K562 (cell line): ENCODE data around the gene DYRK1A. TPM values are rescaled to one million over a fixed set of nuclear protein-coding genes. Genes with fewer than 3 reads are reported as not detected.

Experiments
- ATAC-seq: fragments of 200-7000 bp; cut with Tn5 transposase; 3 replicates; pipeline ENCODE4 v1.9.1; 2020; ENCODE audit warnings: moderate library complexity
- BruUV-seq: library from RNA; stranded (reverse); fragments of 400-500 nt; replicated peaks from 2 replicates; lab custom pipeline; 2021; lab: Mats Ljungman, UMichigan
- CTCF ChIA-PET: fragments of 300-600 bp; formaldehyde crosslinking; extraction: SDS; loops from one replicate; lab custom pipeline; 2021; ENCODE audit warnings: low intra/inter-chr PET ratio; lab: Yijun Ruan, JAX
- POLR2A ChIA-PET: fragments of 300-600, 350-650 bp; sonication (Branson Sonifier 250); formaldehyde crosslinking; extraction: SDS; loops from one replicate; lab custom pipeline; 2021; ENCODE audit warnings: antibody characterized with exemption, inconsistent platforms; lab: Yijun Ruan, JAX
- DNase-seq, 4 experiments: peaks; one replicate each; pipeline versions ENCODE4 v3.0.0 to v3.0.0-alpha.2; 2011 to 2018; ENCODE audit warnings: low spot score in 3 of 4, mixed read lengths in 3 of 4; ENCODE audit errors: extremely low read depth in 1 of 4
- FAIRE-seq: peaks from 2 replicates; lab custom pipeline; 2011; peaks lifted over from hg19 to GRCh38; lab: Jason Lieb, UNC
- H2AFZ ChIP-seq: 2 replicates; pipeline ENCODE4 v1.6.0; 2011; ENCODE audit warnings: low read depth, low read length, control low read depth, inconsistent platforms
- H3K27ac ChIP-seq: fragments of 200-600 bp; 3 replicates; pipeline ENCODE4 v1.8.0; 2011; ENCODE audit warnings: low read depth, mild to moderate bottlenecking, control low read depth, inconsistent platforms, low read length, moderate library complexity, mixed read lengths; ENCODE audit errors: extremely low read depth
- H3K27me3 ChIP-seq, 2 experiments: fragments of 300-600 bp in 1 of 2; 2 replicates in 1 of 2; 3 replicates in 1 of 2; pipeline versions ENCODE4 v1.6.0 to v1.8.0; 2011; ENCODE audit warnings: inconsistent platforms in 2 of 2, low read length in 2 of 2, mild to moderate bottlenecking in 1 of 2, mixed read lengths in 1 of 2, moderate library complexity in 1 of 2; ENCODE audit not compliant: control insufficient read depth in 2 of 2, insufficient read depth in 2 of 2
- H3K36me3 ChIP-seq: fragments of 300-600 bp; 3 replicates; pipeline ENCODE4 v1.8.0; 2011; ENCODE audit warnings: mild to moderate bottlenecking, low read length, inconsistent platforms; ENCODE audit not compliant: control insufficient read depth, insufficient read depth
- H3K4me1 ChIP-seq, 2 experiments: fragments of 200-600 bp in 1 of 2; replicated peaks in 1 of 2; 2 replicates in 1 of 2; 3 replicates in 1 of 2; pipeline versions ENCODE4 v1.5.1 to v1.8.0; 2011; ENCODE audit warnings: inconsistent platforms in 2 of 2, low read length in 2 of 2, mild to moderate bottlenecking in 1 of 2, mixed read lengths in 1 of 2, moderate library complexity in 1 of 2; ENCODE audit not compliant: control insufficient read depth in 2 of 2, insufficient read depth in 2 of 2
- H3K4me2 ChIP-seq: 2 replicates; pipeline ENCODE4 v1.6.1; 2011; ENCODE audit warnings: low read length, control low read depth, inconsistent platforms, mixed read lengths; ENCODE audit not compliant: insufficient read depth
- H3K4me3 ChIP-seq: fragments of 200-600 bp; sonication (generic), shearing (Covaris generic); 2 replicates; pipeline ENCODE4 v1.5.1; 2016; ENCODE audit warnings: control low read depth, inconsistent platforms
- H3K79me2 ChIP-seq: fragments of 200-600 bp; 3 replicates; pipeline ENCODE4 v1.8.0; 2011; ENCODE audit warnings: low read length, inconsistent platforms; ENCODE audit not compliant: control insufficient read depth, insufficient read depth
- H3K9ac ChIP-seq, 2 experiments: 2 replicates each; pipeline versions ENCODE4 v1.6.0 to v1.6.1; 2011; ENCODE audit warnings: low read depth in 2 of 2, low read length in 2 of 2, control low read depth in 1 of 2, inconsistent platforms in 1 of 2, mild to moderate bottlenecking in 1 of 2, mixed read lengths in 1 of 2; ENCODE audit not compliant: insufficient read depth in 1 of 2
- H3K9me1 ChIP-seq: one replicate; pipeline ENCODE4 v1.6.0; 2011; ENCODE audit warnings: inconsistent platforms, mild to moderate bottlenecking, low read length, moderate library complexity; ENCODE audit not compliant: control insufficient read depth, insufficient read depth
- H3K9me3 ChIP-seq: replicated peaks from 2 replicates; pipeline ENCODE4 v1.5.1; 2011; ENCODE audit warnings: low read depth, low read length, inconsistent platforms; ENCODE audit not compliant: control insufficient read depth, insufficient read depth
- H4K20me1 ChIP-seq: replicated peaks from 2 replicates; pipeline ENCODE4 v1.6.1; 2011; ENCODE audit warnings: low read length, inconsistent platforms, mixed read lengths; ENCODE audit not compliant: control insufficient read depth, insufficient read depth
- ATF6 ChIP-seq: sonication (generic); formaldehyde crosslinking; IDR thresholded peaks from 2 replicates; pipeline ENCODE4 v1.4.0; 2020; ENCODE audit warnings: mild to moderate bottlenecking, missing genetic modification reagents
- CEBPB ChIP-seq: fragments of 450-650 bp; IDR thresholded peaks from 2 replicates; pipeline ENCODE4 v1.6.1; 2016; ENCODE audit warnings: missing genetic modification characterization, missing compliant biosample characterization
- CHAMP1 ChIP-seq: fragments of 450-650 bp; IDR thresholded peaks from 2 replicates; pipeline ENCODE4 v1.6.1; 2016; ENCODE audit warnings: mild to moderate bottlenecking
- CXXC5 ChIP-seq: fragments of 250-450 bp; sonication (Bioruptor Pico); IDR thresholded peaks from 2 replicates; pipeline ENCODE4 v1.8.0; 2022; ENCODE audit warnings: inconsistent platforms, mild to moderate bottlenecking, moderate library complexity
- POLR2AphosphoS2 ChIP-seq: IDR thresholded peaks from 2 replicates; pipeline ENCODE4 v1.6.1; 2012; ENCODE audit warnings: low read length, improper control_type of control experiment
- POLR3G ChIP-seq: IDR thresholded peaks from 2 replicates; pipeline ENCODE4 v1.6.1; 2011; ENCODE audit not compliant: insufficient read length, insufficient replicate concordance; ENCODE audit errors: extremely low read depth
- RB1 ChIP-seq: fragments of 450-650 bp; IDR thresholded peaks from 2 replicates; pipeline ENCODE4 v1.6.1; 2017; ENCODE audit warnings: low read depth, mild to moderate bottlenecking
- RBM14 ChIP-seq: fragments of 200-400 bp; formaldehyde crosslinking; IDR thresholded peaks from 2 replicates; pipeline ENCODE4 v1.6.1; 2018; ENCODE audit warnings: low read depth, mild to moderate bottlenecking, low read length, moderate library complexity, borderline replicate concordance; ENCODE audit not compliant: insufficient read depth
- RBM15 ChIP-seq: fragments of 200-400 bp; formaldehyde crosslinking; IDR thresholded peaks from 2 replicates; pipeline ENCODE4 v1.6.1; 2018; ENCODE audit warnings: mild to moderate bottlenecking, low read length, moderate library complexity; ENCODE audit not compliant: insufficient read depth
- SMARCA5 ChIP-seq: fragments of 450-650 bp; IDR thresholded peaks from 2 replicates; pipeline ENCODE4 v1.6.1; 2016
- TEAD2 ChIP-seq: fragments of 450-650 bp; IDR thresholded peaks from 2 replicates; pipeline ENCODE4 v1.6.1; 2016; ENCODE audit warnings: missing genetic modification characterization, control low read depth, missing compliant biosample characterization
- ZBTB33 ChIP-seq: sonication (generic); formaldehyde crosslinking; IDR thresholded peaks from 2 replicates; pipeline ENCODE4 v1.8.1; 2023; ENCODE audit warnings: mild to moderate bottlenecking, missing genetic modification reagents
- ZBTB43 ChIP-seq: sonication (generic); formaldehyde crosslinking; IDR thresholded peaks from 2 replicates; pipeline ENCODE4 v1.8.0; 2023; ENCODE audit warnings: mild to moderate bottlenecking, missing genetic modification reagents
- ZZZ3 ChIP-seq: fragments of 450-650 bp; IDR thresholded peaks from 2 replicates; pipeline ENCODE4 v1.6.1; 2016; ENCODE audit warnings: antibody characterized with exemption, mild to moderate bottlenecking, moderate library complexity
- WGBS: fragments of 100-300 bp; shearing (Covaris generic); methylation state at CpG from one replicate; pipeline ENCODE4 v1.1.6; 2016; ENCODE audit warnings: low coverage, mixed read lengths; ENCODE audit not compliant: insufficient coverage; ENCODE audit errors: missing lambda C conversion rate; 5-methylcytosine and 5-hydroxymethylcytosine counted together
- in situ Hi-C: fragments of 300-500 bp; cut with MboI; formaldehyde crosslinking; loops from 4 replicates; pipeline ENCODE4 v1.15.0; 2018; ENCODE audit warnings: inconsistent platforms, mixed read lengths
- intact Hi-C: fragments of 100-400 bp; cut with micrococcal nuclease; formaldehyde crosslinking; loops from 2 replicates; pipeline ENCODE4 v1.14.2; 2022
- polyA plus RNA-seq, 8 experiments: library from polyadenylated mRNA; depleted of rRNA in 4 of 8; stranded (reverse) in 5 of 8; unstranded in 3 of 8; fragments of >200 nt; fragmentation: Nextera tagmentation in 2 of 8; fragmentation: Illumina TruSeq in 1 of 8; extraction: Ambion mirVana in 2 of 8; extraction: Trizol in 1 of 8; gene quantifications; 2 replicates each; pipeline versions ENCODE4 v1.2.1 to v1.2.3, GENCODE V29; 2011 to 2014; ENCODE audit warnings: inconsistent platforms in 1 of 8, missing spikeins in 1 of 8
- total RNA-seq, 7 experiments: library from RNA; depleted of rRNA in 6 of 7; stranded (reverse); fragments of >200 nt in 6 of 7; fragmentation: Illumina TruSeq in 2 of 7; extraction: Trizol in 2 of 7; gene quantifications; 2 replicates each; pipeline versions ENCODE4 v1.2.1 to v1.2.3, GENCODE V29; 2011 to 2021; ENCODE audit warnings: low replicate concordance in 1 of 7

DYRK1A gene
- total and polyA plus RNA-seq, 9 of the 15 experiments (the other 6 are each of a cell fraction or from before 2014, with no cell fraction given) = 3.7 to 64.8 (median 42.3) TPM

GRCh38 chr21:37460196-37460595 is 93.6 kb downstream of the DYRK1A start:
- FAIRE-seq (no peak), DNase-seq (peak; percentile 60 to 72 (median 65)), ATAC-seq (peak; percentile 78)
- no peak overlapping the region for H3K4me3 ChIP-seq
- no peaks in the 10 kb centered on the region for H3K9me3 ChIP-seq
- BruUV-seq = no TSS peak
- in situ Hi-C loops = no loop called here
- no peak overlapping the region for H3K27ac ChIP-seq
- H3K36me3 ChIP-seq = peaks cover 24% of the 10 kb centered on the region
- POLR2A ChIA-PET = interaction anchor here (0.6 to 0.8 kb wide), 2 partner anchors 11 to 104 kb away, joined by 3 to 4 read pairs; no protein-coding TSS in a partner anchor
- CTCF ChIA-PET = no interaction called here
- no peak overlapping the region for H3K9ac ChIP-seq
- no peak overlapping the region for H2AFZ ChIP-seq
- H3K9me1 ChIP-seq = no peaks in the 10 kb centered on the region
- H4K20me1 ChIP-seq = peaks cover 38% of the 10 kb centered on the region
- 51% methylated on average over 7 of the region's 7 CpGs for WGBS
- no peak overlapping the region for H3K4me2 ChIP-seq
- intact Hi-C loops = loop anchor here (5.0 kb wide), 6 partner anchors 93 to 238 kb away; partner anchors contain the start of genes DYRK1A and VPS26C
- peaks cover 99% of the 10 kb centered on the region for H3K79me2 ChIP-seq
- H3K27me3 ChIP-seq = no peaks in the 10 kb centered on the region
- peaks cover 12 to 43% of the 10 kb centered on the region in 2 experiments for H3K4me1 ChIP-seq
- TF ChIP-seq CXXC5 (CRISPR knock-in tag) (peak; percentile 40; the same call in 1 of the 2 replicates), ATF6 (CRISPR knock-in tag) (no peak), ZBTB33 (CRISPR knock-in tag) (peak; percentile 99), SMARCA5 (no peak), TEAD2 (tag) (peak; percentile 35; the same call in 1 of the 2 replicates), RBM15 (no peak), RB1 (no peak), RBM14 (no peak), CHAMP1 (peak; percentile 60; the same call in 1 of the 2 replicates), CEBPB (peak; percentile 34; the same call in 1 of the 2 replicates), ZZZ3 (no peak), POLR3G (no peak), ZBTB43 (CRISPR knock-in tag) (no peak), POLR2AphosphoS2 (no peak)
